Measurements from ENCODE around the gene DPP8.
"Not testable (repeated sequence)": the region's sequence is repeated elsewhere in the genome, so short reads cannot be mapped to it uniquely, and the experiment has no call there.

The DPP8 gene
- 52.2 to 83.4 (median 55.5) reads per million in 3 donors for total RNA-seq

GRCh38 chr15:65516997-65517865 is at the start of gene DPP8:
Gene DPP8 (minus strand): TSS chr15:65517689. CDS start chr15:65512553, 5,136 bp downstream.
- Histone ChIP-seq H3K4me3 (ENCODE audit: insufficient read depth, low read depth, low read length, poor library complexity, severe bottlenecking) (peak within 1 kb of the TSS; percentile 100), H3K27ac (ENCODE audit: insufficient read depth, low read length, poor library complexity, severe bottlenecking) (peak within 1 kb of the TSS; percentile 91), H3K36me3 (ENCODE audit: control insufficient read depth, insufficient read depth, low read length) (peaks cover 13% of the 10 kb centered on the region), H3K27me3 (replicated peaks; ENCODE audit: control insufficient read depth, insufficient read depth, low read length, poor library complexity, severe bottlenecking) (no peaks in the 10 kb centered on the region), H3K9me3 (ENCODE audit: control insufficient read depth, low read length) (no peaks in the 10 kb centered on the region), H3K4me1 (ENCODE audit: control insufficient read depth, insufficient read depth, low read length, poor library complexity, severe bottlenecking) (peaks cover 19% of the 10 kb centered on the region)
- DNase-seq, result peak; percentile 83 to 88 (median 88)

GRCh38 chr15:65561934-65562333 is 44.4 kb upstream of the DPP8 start:
- no peak for DNase-seq

GRCh38 chr15:65559941-65560340 is 42.5 kb upstream of the DPP8 start:
- no peak overlapping the region for H3K27ac ChIP-seq (ENCODE audit: insufficient read depth, low read length, poor library complexity, severe bottlenecking)
- DNase-seq, result no peak
- no peak overlapping the region for H3K4me3 ChIP-seq (ENCODE audit: insufficient read depth, low read depth, low read length, poor library complexity, severe bottlenecking)
- peaks cover 27% of the 10 kb centered on the region for H3K36me3 ChIP-seq (ENCODE audit: control insufficient read depth, insufficient read depth, low read length)
- no peaks in the 10 kb centered on the region for H3K4me1 ChIP-seq (ENCODE audit: control insufficient read depth, insufficient read depth, low read length, poor library complexity, severe bottlenecking)
- no peaks in the 10 kb centered on the region for H3K27me3 ChIP-seq (replicated peaks; ENCODE audit: control insufficient read depth, insufficient read depth, low read length, poor library complexity, severe bottlenecking)
- H3K9me3 ChIP-seq (ENCODE audit: control insufficient read depth, low read length), result no peaks in the 10 kb centered on the region

More at GRCh38 chr15:65561934-65562333, 44.4 kb upstream of the DPP8 start:
- Histone ChIP-seq H3K9me3 (ENCODE audit: control insufficient read depth, low read length) (no peaks in the 10 kb centered on the region), H3K4me1 (ENCODE audit: control insufficient read depth, insufficient read depth, low read length, poor library complexity, severe bottlenecking) (no peaks in the 10 kb centered on the region), H3K36me3 (ENCODE audit: control insufficient read depth, insufficient read depth, low read length) (peaks cover 17% of the 10 kb centered on the region), H3K27me3 (replicated peaks; ENCODE audit: control insufficient read depth, insufficient read depth, low read length, poor library complexity, severe bottlenecking) (no peaks in the 10 kb centered on the region), H3K4me3 (ENCODE audit: insufficient read depth, low read depth, low read length, poor library complexity, severe bottlenecking) (no peak overlapping the region), H3K27ac (ENCODE audit: insufficient read depth, low read length, poor library complexity, severe bottlenecking) (no peak overlapping the region)

- no peak for DNase-seq
- Histone ChIP-seq H3K36me3 (ENCODE audit: control insufficient read depth, insufficient read depth, low read length) (peaks cover 27% of the 10 kb centered on the region), H3K4me3 (ENCODE audit: insufficient read depth, low read depth, low read length, poor library complexity, severe bottlenecking) (no peak overlapping the region), H3K4me1 (ENCODE audit: control insufficient read depth, insufficient read depth, low read length, poor library complexity, severe bottlenecking) (no peaks in the 10 kb centered on the region), H3K27ac (ENCODE audit: insufficient read depth, low read length, poor library complexity, severe bottlenecking) (no peak overlapping the region), H3K27me3 (replicated peaks; ENCODE audit: control insufficient read depth, insufficient read depth, low read length, poor library complexity, severe bottlenecking) (no peaks in the 10 kb centered on the region), H3K9me3 (ENCODE audit: control insufficient read depth, low read length) (no peaks in the 10 kb centered on the region)
Observed at GRCh38 chr15:65558997-65559760, 41.7 kb upstream of the DPP8 start.

- DNase-seq, result no peak
- H3K36me3 ChIP-seq (ENCODE audit: control insufficient read depth, insufficient read depth, low read length), result peaks cover 27% of the 10 kb centered on the region
- H3K4me3 ChIP-seq (ENCODE audit: insufficient read depth, low read depth, low read length, poor library complexity, severe bottlenecking), result no peak overlapping the region
- no peaks in the 10 kb centered on the region for H3K9me3 ChIP-seq (ENCODE audit: control insufficient read depth, low read length)
- no peaks in the 10 kb centered on the region for H3K4me1 ChIP-seq (ENCODE audit: control insufficient read depth, insufficient read depth, low read length, poor library complexity, severe bottlenecking)
- no peaks in the 10 kb centered on the region for H3K27me3 ChIP-seq (replicated peaks; ENCODE audit: control insufficient read depth, insufficient read depth, low read length, poor library complexity, severe bottlenecking)
- H3K27ac ChIP-seq (ENCODE audit: insufficient read depth, low read length, poor library complexity, severe bottlenecking), result no peak overlapping the region
Observed at GRCh38 chr15:65558336-65558735, 40.8 kb upstream of the DPP8 start.

- DNase-seq, result no peak
- Histone ChIP-seq H3K9me3 (ENCODE audit: control insufficient read depth, low read length) (no peaks in the 10 kb centered on the region), H3K27me3 (replicated peaks; ENCODE audit: control insufficient read depth, insufficient read depth, low read length, poor library complexity, severe bottlenecking) (no peaks in the 10 kb centered on the region), H3K4me3 (ENCODE audit: insufficient read depth, low read depth, low read length, poor library complexity, severe bottlenecking) (no peak overlapping the region), H3K4me1 (ENCODE audit: control insufficient read depth, insufficient read depth, low read length, poor library complexity, severe bottlenecking) (no peaks in the 10 kb centered on the region), H3K27ac (ENCODE audit: insufficient read depth, low read length, poor library complexity, severe bottlenecking) (no peak overlapping the region), H3K36me3 (ENCODE audit: control insufficient read depth, insufficient read depth, low read length) (peaks cover 20% of the 10 kb centered on the region)
Observed at GRCh38 chr15:65556622-65557021, 39.1 kb upstream of the DPP8 start.

GRCh38 chr15:65553691-65554090 is 36.2 kb upstream of the DPP8 start:
- no peak for DNase-seq
- H3K27me3 ChIP-seq (replicated peaks; ENCODE audit: control insufficient read depth, insufficient read depth, low read length, poor library complexity, severe bottlenecking), result no peaks in the 10 kb centered on the region
- H3K27ac ChIP-seq (ENCODE audit: insufficient read depth, low read length, poor library complexity, severe bottlenecking), result no peak overlapping the region
- H3K9me3 ChIP-seq (ENCODE audit: control insufficient read depth, low read length), result no peaks in the 10 kb centered on the region
- peaks cover 11% of the 10 kb centered on the region for H3K36me3 ChIP-seq (ENCODE audit: control insufficient read depth, insufficient read depth, low read length)
- H3K4me3 ChIP-seq (ENCODE audit: insufficient read depth, low read depth, low read length, poor library complexity, severe bottlenecking), result no peak overlapping the region
- H3K4me1 ChIP-seq (ENCODE audit: control insufficient read depth, insufficient read depth, low read length, poor library complexity, severe bottlenecking), result no peaks in the 10 kb centered on the region

- not testable (repeated sequence) for H3K9me3 ChIP-seq (ENCODE audit: control insufficient read depth, low read length); H3K4me3 ChIP-seq (ENCODE audit: insufficient read depth, low read depth, low read length, poor library complexity, severe bottlenecking); DNase-seq; H3K27ac ChIP-seq (ENCODE audit: insufficient read depth, low read length, poor library complexity, severe bottlenecking); H3K4me1 ChIP-seq (ENCODE audit: control insufficient read depth, insufficient read depth, low read length, poor library complexity, severe bottlenecking); H3K27me3 ChIP-seq (replicated peaks; ENCODE audit: control insufficient read depth, insufficient read depth, low read length, poor library complexity, severe bottlenecking)
- peaks cover 10% of the 10 kb centered on the region for H3K36me3 ChIP-seq (ENCODE audit: control insufficient read depth, insufficient read depth, low read length)
Observed at GRCh38 chr15:65552851-65553250, 35.4 kb upstream of the DPP8 start.

- no peaks in the 10 kb centered on the region for H3K9me3 ChIP-seq (ENCODE audit: control insufficient read depth, low read length)
- no peak overlapping the region for H3K27ac ChIP-seq (ENCODE audit: insufficient read depth, low read length, poor library complexity, severe bottlenecking)
- DNase-seq, result no peak
- peaks cover 8% of the 10 kb centered on the region for H3K36me3 ChIP-seq (ENCODE audit: control insufficient read depth, insufficient read depth, low read length)
- H3K27me3 ChIP-seq (replicated peaks; ENCODE audit: control insufficient read depth, insufficient read depth, low read length, poor library complexity, severe bottlenecking), result no peaks in the 10 kb centered on the region
- H3K4me3 ChIP-seq (ENCODE audit: insufficient read depth, low read depth, low read length, poor library complexity, severe bottlenecking), result no peak overlapping the region
- no peaks in the 10 kb centered on the region for H3K4me1 ChIP-seq (ENCODE audit: control insufficient read depth, insufficient read depth, low read length, poor library complexity, severe bottlenecking)
Observed at GRCh38 chr15:65551183-65551582, 33.7 kb upstream of the DPP8 start.

- Histone ChIP-seq H3K4me1 (ENCODE audit: control insufficient read depth, insufficient read depth, low read length, poor library complexity, severe bottlenecking) (no peaks in the 10 kb centered on the region), H3K4me3 (ENCODE audit: insufficient read depth, low read depth, low read length, poor library complexity, severe bottlenecking) (no peak overlapping the region), H3K27ac (ENCODE audit: insufficient read depth, low read length, poor library complexity, severe bottlenecking) (no peak overlapping the region), H3K27me3 (replicated peaks; ENCODE audit: control insufficient read depth, insufficient read depth, low read length, poor library complexity, severe bottlenecking) (no peaks in the 10 kb centered on the region), H3K9me3 (ENCODE audit: control insufficient read depth, low read length) (no peaks in the 10 kb centered on the region), H3K36me3 (ENCODE audit: control insufficient read depth, insufficient read depth, low read length) (peaks cover 3% of the 10 kb centered on the region)
- no peak for DNase-seq
Observed at GRCh38 chr15:65550681-65551098, 33.2 kb upstream of the DPP8 start.

Data from effector memory CD4-positive, alpha-beta T cell (primary cell).